ENCODE results near the gene HYLS1. TPM values are rescaled to one million over a fixed set of nuclear protein-coding genes. Genes with fewer than 3 reads are reported as not detected.

Gene HYLS1
- total RNA-seq, 2 experiments from 2014 or later = 14.0 to 15.5 TPM

DNA sequence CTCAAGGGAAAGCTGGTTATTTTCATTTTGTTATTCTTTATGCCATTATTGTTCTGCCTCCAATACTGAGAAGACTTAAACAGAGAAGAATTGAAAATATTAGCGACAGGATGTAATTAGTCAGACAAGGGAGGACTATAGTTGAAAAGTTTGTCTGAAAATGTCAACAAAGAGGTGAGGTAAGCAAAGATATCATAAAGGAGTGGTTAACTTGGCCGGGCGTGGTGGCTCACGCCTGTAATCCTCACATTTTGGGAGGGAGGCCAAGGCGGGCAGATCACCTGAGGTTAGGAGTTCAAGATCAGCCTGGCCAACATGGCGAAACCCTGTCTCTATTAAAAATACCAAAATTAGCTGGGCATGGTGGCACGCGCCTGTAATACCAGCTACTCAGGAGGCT is 4.1 kb upstream of the HYLS1 start:
- Mint-ChIP-seq H3K9me3 (no peaks in the 10 kb centered on the region), H3K36me3 (ENCODE audit: low read depth) (peaks cover 7% of the 10 kb centered on the region), H3K27ac (no peak overlapping the region), H3K4me3 (no peak overlapping the region), H3K27me3 (peaks cover 10% of the 10 kb centered on the region), H3K4me1 (peaks cover 21% of the 10 kb centered on the region)
- ChIA-PET POLR2A (no interaction called here), CTCF (no interaction called here)
- DNase-seq = no peak

- Mint-ChIP-seq H3K9me3 (no peaks in the 10 kb centered on the region), H3K27me3 (no peaks in the 10 kb centered on the region), H3K27ac (peak overlapping the region; percentile 96), H3K4me1 (peaks cover 39% of the 10 kb centered on the region), H3K36me3 (ENCODE audit: low read depth) (peaks cover 18% of the 10 kb centered on the region), H3K4me3 (peak overlapping the region; percentile 82)
- peak; percentile 66 for DNase-seq
- POLR2A ChIA-PET = interaction anchor here (0.6 to 3.0 kb wide), 25 partner anchors 8 to 936 kb away, joined by 3 to 68 read pairs (median 5); partner anchors contain the start of genes CDON, CHEK1, DCPS and DDX25
- CTCF ChIA-PET = interaction anchor here (0.6 to 2.2 kb wide), 15 partner anchors 8 to 594 kb away, joined by 3 to 26 read pairs (median 4); partner anchors contain the start of genes CHEK1, DDX25, EI24 and PUS3
Observed at GRCh38 chr11:125886997-125887372, 483 bp upstream of the HYLS1 start.

DNA sequence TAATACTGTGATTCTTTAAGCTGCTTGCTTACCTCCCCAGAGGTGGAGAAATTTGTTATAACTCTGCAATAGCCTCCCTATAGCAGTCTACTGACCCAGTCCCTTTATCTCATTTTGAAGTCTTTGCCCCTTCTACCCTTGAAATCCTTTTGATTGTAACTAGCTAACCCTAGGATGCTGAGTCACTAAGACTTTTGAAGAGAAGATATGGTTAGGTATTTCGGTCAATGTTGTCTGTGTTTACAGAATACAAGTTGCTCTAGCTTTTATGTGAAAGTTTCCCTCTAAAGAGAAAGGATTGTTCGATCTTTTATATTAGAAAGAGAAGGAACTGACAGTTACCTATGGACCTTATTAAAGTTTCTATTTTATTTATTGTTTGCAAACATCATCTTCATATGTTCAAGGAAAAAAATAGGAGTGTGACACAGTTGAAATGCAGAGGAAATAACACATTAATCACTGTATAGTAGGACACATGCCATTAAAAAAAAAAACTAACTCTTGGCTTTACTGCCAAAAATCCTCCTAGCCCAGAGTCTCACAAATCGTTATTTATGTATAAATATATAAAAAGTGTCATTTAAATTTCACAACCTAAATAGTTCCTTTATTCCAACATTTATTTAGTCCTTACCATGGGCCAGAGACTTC is 3.1 kb downstream of the HYLS1 start:
- no peak for DNase-seq
- no peaks in the 10 kb centered on the region for H3K27me3 Mint-ChIP-seq
- ChIA-PET CTCF (no interaction called here), POLR2A (interaction anchor here (1.2 kb wide), 1 partner anchor 12 kb away, joined by 3 read pairs; the partner anchor contains the start of gene PUS3)
- H3K4me3 Mint-ChIP-seq = peak overlapping the region; percentile 12
- no peak overlapping the region for H3K27ac Mint-ChIP-seq
- H3K9me3 Mint-ChIP-seq = no peaks in the 10 kb centered on the region
- H3K4me1 Mint-ChIP-seq = peaks cover 39% of the 10 kb centered on the region
- peaks cover 49% of the 10 kb centered on the region for H3K36me3 Mint-ChIP-seq (ENCODE audit: low read depth)

DNA sequence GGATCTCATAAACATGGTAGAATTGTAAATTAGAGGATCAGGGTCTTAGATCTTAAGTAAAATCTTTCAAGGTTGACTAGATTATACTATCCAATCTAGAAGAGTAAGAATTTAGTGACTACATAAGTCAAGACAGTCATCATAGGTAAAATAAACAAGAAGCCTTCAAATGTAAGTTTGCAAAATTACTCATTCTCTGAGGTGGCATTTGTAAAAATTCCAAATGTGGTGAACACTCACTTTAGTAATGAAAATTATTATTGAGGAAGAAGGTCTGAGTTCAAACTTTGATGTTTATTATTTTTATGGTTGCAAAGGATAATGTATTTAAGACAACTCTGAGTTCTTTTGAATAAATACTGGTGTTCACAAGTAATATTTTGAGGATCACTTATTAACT is 4.6 kb downstream of the HYLS1 start:
- no peak for DNase-seq
- ChIA-PET CTCF (no interaction called here), POLR2A (interaction anchor here (1.4 kb wide), 1 partner anchor 11 kb away, joined by 6 read pairs; the partner anchor contains the start of gene PUS3)
- peaks cover 44% of the 10 kb centered on the region for H3K4me1 Mint-ChIP-seq
- peaks cover 59% of the 10 kb centered on the region for H3K36me3 Mint-ChIP-seq (ENCODE audit: low read depth)
- H3K9me3 Mint-ChIP-seq = no peaks in the 10 kb centered on the region
- H3K27me3 Mint-ChIP-seq = no peaks in the 10 kb centered on the region
- no peak overlapping the region for H3K4me3 Mint-ChIP-seq
- no peak overlapping the region for H3K27ac Mint-ChIP-seq

DNA sequence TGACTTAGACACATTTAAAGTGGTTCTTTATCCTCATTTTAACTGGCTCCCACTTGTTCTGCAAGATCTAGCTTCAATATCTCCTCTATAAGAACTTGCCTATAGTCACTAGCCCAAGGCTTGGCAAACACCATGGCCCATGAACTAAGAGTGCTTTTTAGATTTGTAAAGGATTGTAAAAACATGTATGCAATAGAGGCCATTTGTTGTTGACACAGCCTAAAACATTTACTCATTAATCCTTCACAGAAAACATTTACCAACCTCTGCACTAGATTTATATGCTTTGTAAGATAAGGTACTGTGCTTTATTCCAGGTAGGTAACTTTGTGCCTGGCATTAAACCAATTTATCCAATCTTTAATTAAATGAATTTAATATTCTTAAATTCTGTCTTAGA is 5.5 kb downstream of the HYLS1 start:
- no peak for DNase-seq
- H3K27ac Mint-ChIP-seq = no peak overlapping the region
- H3K4me3 Mint-ChIP-seq = no peak overlapping the region
- H3K36me3 Mint-ChIP-seq (ENCODE audit: low read depth) = peaks cover 61% of the 10 kb centered on the region
- H3K27me3 Mint-ChIP-seq = no peaks in the 10 kb centered on the region
- peaks cover 48% of the 10 kb centered on the region for H3K4me1 Mint-ChIP-seq
- no peaks in the 10 kb centered on the region for H3K9me3 Mint-ChIP-seq
- ChIA-PET POLR2A (interaction anchor here (1.4 kb wide), 1 partner anchor 10 kb away, joined by 6 read pairs; the partner anchor contains the start of gene PUS3), CTCF (interaction anchor here (0.5 kb wide), 1 partner anchor 412 kb away, joined by 4 read pairs; no protein-coding TSS in a partner anchor)

DNA sequence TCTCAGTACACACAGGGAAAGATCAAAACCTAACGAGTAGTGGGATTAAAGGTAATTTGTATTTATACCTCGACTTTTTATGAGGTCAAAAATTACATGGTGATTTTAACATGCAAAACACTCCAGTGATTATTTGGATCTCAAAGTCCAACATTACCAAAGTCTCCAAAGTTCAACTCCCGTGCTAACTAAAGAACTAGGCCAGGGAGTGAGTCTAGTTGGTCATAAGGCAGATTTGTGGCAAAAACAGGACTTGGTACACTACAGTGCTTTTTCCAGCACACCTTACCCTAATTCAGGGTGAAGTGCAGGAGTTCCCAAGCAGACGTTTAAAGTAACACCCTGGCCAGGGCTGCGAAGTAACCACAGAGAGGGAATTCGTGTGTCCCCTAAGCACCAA is 14.4 kb downstream of the HYLS1 start:
- POLR2A ChIA-PET = no interaction called here
- CTCF ChIA-PET = no interaction called here
- H3K27ac Mint-ChIP-seq = peak overlapping the region; percentile 29

GRCh38 chr11:125902277-125902926 is 14.9 kb downstream of the HYLS1 start:
- H3K27ac Mint-ChIP-seq = peak overlapping the region; percentile 85
- peaks cover 34% of the 10 kb centered on the region for H3K36me3 Mint-ChIP-seq (ENCODE audit: low read depth)
- peak overlapping the region; percentile 96 for H3K4me3 Mint-ChIP-seq
- no peak for DNase-seq
- no peaks in the 10 kb centered on the region for H3K9me3 Mint-ChIP-seq
- peaks cover 36% of the 10 kb centered on the region for H3K4me1 Mint-ChIP-seq
- ChIA-PET POLR2A (interaction anchor here (0.9 to 2.9 kb wide), 6 partner anchors 12 to 333 kb away, joined by 3 to 68 read pairs (median 4); partner anchors contain the start of genes EI24 and HYLS1), CTCF (interaction anchor here (1.3 to 2.8 kb wide), 2 partner anchors 15 to 578 kb away, joined by 4 to 20 read pairs; partner anchors contain the start of gene HYLS1)
- H3K27me3 Mint-ChIP-seq = peaks cover 26% of the 10 kb centered on the region

More for the DNA sequence above, 14.4 kb downstream of the HYLS1 start:
- Mint-ChIP-seq H3K4me3 (peak overlapping the region; percentile 66), H3K4me1 (peaks cover 38% of the 10 kb centered on the region), H3K9me3 (no peaks in the 10 kb centered on the region), H3K27me3 (peaks cover 25% of the 10 kb centered on the region), H3K36me3 (ENCODE audit: low read depth) (peaks cover 34% of the 10 kb centered on the region)
- DNase-seq = no peak

GRCh38 chr11:125902927-125903710 is 15.7 kb downstream of the HYLS1 start, which contains the start of gene PUS3:
TSS of gene PUS3 (minus strand) at chr11:125903206. CDS start at chr11:125896284, 6,922 bp downstream.
- peak within 1 kb of the TSS; percentile 85 for H3K27ac Mint-ChIP-seq
- peak; percentile 89 for DNase-seq
- peaks cover 33% of the 10 kb centered on the region for H3K27me3 Mint-ChIP-seq
- no peaks in the 10 kb centered on the region for H3K9me3 Mint-ChIP-seq
- H3K36me3 Mint-ChIP-seq (ENCODE audit: low read depth) = peaks cover 27% of the 10 kb centered on the region
- H3K4me1 Mint-ChIP-seq = peaks cover 29% of the 10 kb centered on the region
- peak within 1 kb of the TSS; percentile 96 for H3K4me3 Mint-ChIP-seq
- ChIA-PET CTCF (interaction anchor here (0.7 to 2.8 kb wide), 3 partner anchors 16 to 578 kb away, joined by 4 to 20 read pairs (median 4); partner anchors contain the start of gene HYLS1), POLR2A (interaction anchor here (0.7 to 2.9 kb wide), 11 partner anchors 11 to 453 kb away, joined by 3 to 68 read pairs (median 3); partner anchors contain the start of genes EI24, HYLS1, ST3GAL4 and STT3A)

GRCh38 chr11:125903711-125904659 is 16.5 kb downstream of the HYLS1 start, which contains the start of gene DDX25:
TSS of gene DDX25 (plus strand) at chr11:125904508. CDS start at chr11:125904518, 10 bp downstream.
- ChIA-PET POLR2A (interaction anchor here (0.7 to 2.9 kb wide), 6 partner anchors 16 to 452 kb away, joined by 3 to 68 read pairs (median 3); partner anchors contain the start of genes HYLS1, ST3GAL4 and STT3A), CTCF (interaction anchor here (0.6 to 2.8 kb wide), 3 partner anchors 17 to 577 kb away, joined by 3 to 20 read pairs (median 4); partner anchors contain the start of gene HYLS1)
- H3K27ac Mint-ChIP-seq = no peak within 1 kb of the TSS
- peaks cover 39% of the 10 kb centered on the region for H3K27me3 Mint-ChIP-seq
- no peak for DNase-seq
- peak within 1 kb of the TSS; percentile 96 for H3K4me3 Mint-ChIP-seq
- peaks cover 25% of the 10 kb centered on the region for H3K36me3 Mint-ChIP-seq (ENCODE audit: low read depth)
- H3K4me1 Mint-ChIP-seq = peaks cover 29% of the 10 kb centered on the region
- no peaks in the 10 kb centered on the region for H3K9me3 Mint-ChIP-seq

- POLR2A ChIA-PET = interaction anchor here (1.2 to 2.9 kb wide), 2 partner anchors 15 to 18 kb away, joined by 3 to 68 read pairs; partner anchors contain the start of gene HYLS1
- H3K27me3 Mint-ChIP-seq = peaks cover 39% of the 10 kb centered on the region
- H3K36me3 Mint-ChIP-seq (ENCODE audit: low read depth) = peaks cover 18% of the 10 kb centered on the region
Observed at GRCh38 chr11:125904678-125905077, 17.2 kb downstream of the HYLS1 start.

GRCh38 chr11:125910226-125910849 is 22.9 kb downstream of the HYLS1 start:
- no peaks in the 10 kb centered on the region for H3K36me3 Mint-ChIP-seq (ENCODE audit: low read depth)
- no peak overlapping the region for H3K4me3 Mint-ChIP-seq
- ChIA-PET POLR2A (no interaction called here), CTCF (interaction anchor here (1.0 kb wide), 1 partner anchor 14 kb away, joined by 3 read pairs; no protein-coding TSS in a partner anchor)
- H3K27ac Mint-ChIP-seq = no peak overlapping the region
- peaks cover 46% of the 10 kb centered on the region for H3K27me3 Mint-ChIP-seq
- no peaks in the 10 kb centered on the region for H3K4me1 Mint-ChIP-seq
- no peak for DNase-seq
- no peaks in the 10 kb centered on the region for H3K9me3 Mint-ChIP-seq

More at GRCh38 chr11:125904678-125905077, 17.2 kb downstream of the HYLS1 start:
- Mint-ChIP-seq H3K9me3 (no peaks in the 10 kb centered on the region), H3K4me3 (peak overlapping the region; percentile 51), H3K4me1 (peaks cover 29% of the 10 kb centered on the region), H3K27ac (no peak overlapping the region)
- CTCF ChIA-PET = interaction anchor here (2.8 kb wide), 1 partner anchor 17 kb away, joined by 20 read pairs; the partner anchor contains the start of gene HYLS1
- DNase-seq = no peak

All from activated CD4-positive, alpha-beta memory T cell treated with anti-CD3 and anti-CD28 coated beads, Interleukin-2, amount 10 ng/mL, durations not matched to agents 7 days and 5 days (primary cell).